ENCODE data around the gene ZNF516.
A peak's percentile ranks its signal among the peaks of the same experiment; 100 is the strongest.

Gene ZNF516

DNA sequence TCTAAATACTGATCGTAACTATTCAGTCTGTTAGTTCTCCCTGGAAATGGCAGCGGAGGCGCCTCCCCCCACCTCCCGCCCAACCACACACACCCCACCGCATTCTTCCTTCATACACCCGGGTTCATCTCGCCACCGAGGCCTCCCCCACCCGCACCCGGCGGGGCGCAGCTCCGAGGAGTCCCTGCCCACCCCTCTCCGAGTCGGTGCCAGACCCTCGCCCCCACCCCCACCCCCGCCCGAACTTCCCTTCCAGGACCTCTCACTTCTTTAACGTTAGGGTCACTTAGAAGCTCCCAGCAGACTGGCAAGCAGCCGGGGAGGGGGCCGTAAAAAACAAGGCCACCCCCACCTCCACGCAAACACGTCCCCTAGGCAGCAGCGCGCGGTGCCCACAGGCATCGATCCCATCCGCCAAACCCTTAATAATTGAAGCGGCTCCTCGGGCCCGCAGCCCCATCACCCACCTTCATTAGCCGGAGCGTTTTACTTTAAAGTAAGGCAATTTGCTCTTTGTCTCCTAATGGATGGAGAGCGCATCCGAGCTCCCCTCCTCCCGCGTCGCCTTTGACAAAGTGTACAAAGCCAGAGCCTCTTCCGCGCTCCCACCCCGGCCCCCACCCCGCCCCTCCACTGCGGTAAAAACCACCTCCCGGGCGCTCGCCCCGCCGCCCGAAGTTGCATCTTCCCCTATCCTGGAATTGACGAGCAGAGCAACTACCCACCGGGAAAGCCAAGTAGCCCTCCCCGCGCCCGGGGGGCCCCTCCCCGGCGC is 624 bp downstream of the ZNF516 start:
- Histone ChIP-seq H3K4me3 (ENCODE audit: low read length) (peak overlapping the region; percentile 95), H3K27me3 (ENCODE audit: insufficient read depth, low read length) (peaks cover 69% of the 10 kb centered on the region), H3K9ac (ENCODE audit: low read depth, low read length) (peak overlapping the region; percentile 70; the same call in 1 of the 2 replicates), H3K36me3 (ENCODE audit: insufficient read depth, low read depth, low read length) (no peaks in the 10 kb centered on the region), H3K27ac (ENCODE audit: low read length) (no peak overlapping the region), H3K9me3 (ENCODE audit: insufficient read depth, low read depth, low read length) (no peaks in the 10 kb centered on the region), H3K4me1 (ENCODE audit: insufficient read depth, low read length) (no peaks in the 10 kb centered on the region; the same call in none of the 2 replicates)

DNA sequence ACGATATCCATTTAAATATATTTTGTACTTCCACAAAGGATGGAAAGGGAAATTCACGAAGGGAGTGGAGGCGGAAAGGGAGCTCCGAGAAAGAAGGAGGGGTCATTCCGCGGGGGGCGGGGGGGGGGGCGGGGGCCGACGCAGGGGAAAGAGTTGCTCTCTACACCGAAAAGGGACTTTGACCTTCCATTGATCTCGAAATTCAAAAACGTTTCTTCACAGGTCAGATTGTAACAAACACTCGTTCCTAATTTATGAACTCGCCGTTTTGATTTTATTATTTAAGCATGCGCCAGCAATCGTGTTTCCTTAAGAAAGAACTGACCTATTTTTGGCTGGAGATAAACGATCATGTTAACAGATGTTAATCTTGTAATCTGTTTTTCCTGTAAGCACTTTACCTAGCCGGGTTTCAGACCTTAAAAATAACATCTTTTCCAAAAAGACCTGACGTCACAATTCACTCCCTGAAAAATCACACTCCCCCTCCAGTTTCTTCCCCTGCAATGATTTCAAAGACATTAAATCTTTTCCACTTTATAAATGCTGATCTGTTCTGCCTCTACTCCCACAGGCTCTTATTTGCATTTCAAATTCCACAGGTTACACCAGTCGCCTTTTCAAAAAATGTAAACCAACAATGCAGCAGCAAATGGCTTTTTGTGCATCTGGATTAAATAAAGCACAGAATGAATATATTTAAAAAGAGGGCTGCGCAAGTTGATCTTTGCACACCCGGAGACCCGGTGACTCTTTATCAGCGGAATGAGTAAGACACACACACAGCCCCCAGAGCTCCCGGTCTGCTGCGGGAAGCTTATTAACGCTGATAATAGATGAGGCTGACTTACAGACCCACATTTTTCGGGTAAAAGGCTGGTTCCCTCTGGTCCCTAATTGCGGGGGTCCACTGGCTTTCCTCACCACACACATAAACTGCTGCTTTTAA is 1.6 kb downstream of the ZNF516 start:
- H3K27me3 ChIP-seq (ENCODE audit: insufficient read depth, low read length), result peaks cover 72% of the 10 kb centered on the region
- no peaks in the 10 kb centered on the region for H3K36me3 ChIP-seq (ENCODE audit: insufficient read depth, low read depth, low read length)
- H3K9ac ChIP-seq (ENCODE audit: low read depth, low read length), result peak overlapping the region; percentile 70; the same call in 1 of the 2 replicates
- H3K4me3 ChIP-seq (ENCODE audit: low read length), result peak overlapping the region; percentile 95
- no peaks in the 10 kb centered on the region; the same call in none of the 2 replicates for H3K4me1 ChIP-seq (ENCODE audit: insufficient read depth, low read length)
- no peaks in the 10 kb centered on the region for H3K9me3 ChIP-seq (ENCODE audit: insufficient read depth, low read depth, low read length)
- no peak overlapping the region for H3K27ac ChIP-seq (ENCODE audit: low read length)

DNA sequence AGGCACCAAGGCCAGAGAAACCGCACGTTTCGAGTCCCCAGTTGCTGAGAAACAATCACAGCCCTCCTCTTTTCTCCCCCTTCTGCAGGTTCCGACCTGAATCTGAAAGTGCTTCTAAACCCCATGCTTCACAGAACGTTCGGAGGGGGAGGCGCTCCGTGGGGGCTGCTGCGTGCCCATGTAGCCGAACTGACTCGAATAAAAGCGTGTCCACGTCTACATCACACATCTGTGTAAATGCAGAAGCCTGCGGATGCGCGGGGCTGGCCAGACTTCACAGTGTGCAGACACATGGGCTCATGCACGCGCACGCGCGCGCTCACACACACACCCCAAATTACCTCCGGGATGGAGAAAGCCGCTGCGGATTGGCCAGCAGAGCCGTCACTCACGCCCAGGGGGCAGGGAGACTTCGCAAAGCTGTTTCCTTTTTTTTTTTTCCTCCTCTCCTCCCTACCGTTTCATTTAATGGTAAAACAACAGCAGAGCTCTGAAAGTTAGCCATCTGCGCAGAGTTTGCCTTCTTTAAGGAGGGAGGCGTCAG is 2.3 kb downstream of the ZNF516 start:
- H3K27me3 ChIP-seq (ENCODE audit: insufficient read depth, low read length), result peaks cover 72% of the 10 kb centered on the region
- H3K4me1 ChIP-seq (ENCODE audit: insufficient read depth, low read length), result peaks cover 3% of the 10 kb centered on the region
- H3K9me3 ChIP-seq (ENCODE audit: insufficient read depth, low read depth, low read length), result no peaks in the 10 kb centered on the region
- H3K4me3 ChIP-seq (ENCODE audit: low read length), result peak overlapping the region; percentile 95
- H3K9ac ChIP-seq (ENCODE audit: low read depth, low read length), result peak overlapping the region; percentile 70; the same call in 1 of the 2 replicates
- no peaks in the 10 kb centered on the region for H3K36me3 ChIP-seq (ENCODE audit: insufficient read depth, low read depth, low read length)
- no peak overlapping the region for H3K27ac ChIP-seq (ENCODE audit: low read length)

DNA sequence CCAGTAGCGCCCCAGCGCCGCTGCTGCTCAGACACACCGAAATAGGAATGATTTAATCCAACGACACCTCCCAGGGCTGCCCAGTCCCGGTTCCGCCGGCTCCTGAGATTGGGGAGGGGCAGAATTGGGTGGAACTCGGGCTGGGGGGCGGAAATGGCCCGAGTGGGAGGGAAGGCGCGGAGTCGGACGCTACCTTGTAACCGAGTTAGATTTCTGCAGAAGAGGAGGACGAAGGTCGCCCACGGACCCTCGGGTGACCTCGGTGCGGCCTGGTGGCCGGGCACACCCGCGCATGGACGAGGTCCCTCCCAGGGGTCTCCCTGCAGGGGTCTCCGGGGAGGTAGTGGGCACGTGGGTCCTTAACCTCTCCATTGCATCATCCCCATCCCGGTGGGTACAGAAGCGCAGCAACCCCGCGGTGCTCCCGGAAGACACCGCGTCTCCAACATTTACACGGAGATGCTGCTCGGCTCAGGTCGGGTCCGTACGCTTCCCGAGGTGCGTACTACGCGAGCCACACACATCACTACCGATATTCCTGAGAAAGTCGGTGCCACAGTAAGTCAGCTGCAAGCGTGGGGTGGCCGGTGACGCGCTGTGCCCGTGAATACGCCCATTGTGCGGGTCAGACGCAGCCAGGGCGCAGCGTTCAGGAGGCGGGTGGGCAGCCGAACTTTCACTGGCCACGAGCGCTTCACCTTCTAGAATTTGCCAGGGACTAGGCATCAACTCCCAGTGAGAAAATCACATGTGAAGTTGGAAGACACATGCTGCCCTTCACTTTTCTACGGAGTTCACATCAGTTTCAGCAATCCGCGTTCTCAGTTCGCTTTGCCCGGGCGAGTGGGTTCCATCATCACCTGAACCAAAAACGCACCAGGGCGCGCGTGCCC is 3.0 kb downstream of the ZNF516 start:
- Histone ChIP-seq H3K4me1 (ENCODE audit: insufficient read depth, low read length) (peaks cover 6% of the 10 kb centered on the region), H3K36me3 (ENCODE audit: insufficient read depth, low read depth, low read length) (no peaks in the 10 kb centered on the region), H3K9me3 (ENCODE audit: insufficient read depth, low read depth, low read length) (no peaks in the 10 kb centered on the region), H3K9ac (ENCODE audit: low read depth, low read length) (peak overlapping the region; percentile 65; the same call in 1 of the 2 replicates), H3K27ac (ENCODE audit: low read length) (no peak overlapping the region), H3K4me3 (ENCODE audit: low read length) (peak overlapping the region; percentile 95), H3K27me3 (ENCODE audit: insufficient read depth, low read length) (peaks cover 67% of the 10 kb centered on the region)

DNA sequence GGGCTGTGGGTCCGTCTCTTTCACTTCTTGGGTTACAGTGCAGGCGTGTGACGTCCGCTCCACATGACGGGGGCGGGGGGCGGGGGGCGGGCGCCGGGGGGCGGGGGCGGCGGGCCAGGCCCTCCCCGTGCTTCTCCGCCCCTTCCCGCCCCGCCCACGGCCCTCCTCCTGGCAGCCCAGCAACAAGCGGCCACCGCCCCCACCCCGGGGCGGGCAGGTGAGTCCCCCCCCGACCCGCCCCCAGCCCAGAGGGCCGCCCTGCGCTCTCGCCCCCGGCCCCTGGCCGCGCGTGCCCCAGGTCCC is 3.6 kb downstream of the ZNF516 start:
- Histone ChIP-seq H3K36me3 (ENCODE audit: insufficient read depth, low read depth, low read length) (no peaks in the 10 kb centered on the region), H3K27me3 (ENCODE audit: insufficient read depth, low read length) (peaks cover 61% of the 10 kb centered on the region), H3K9me3 (ENCODE audit: insufficient read depth, low read depth, low read length) (no peaks in the 10 kb centered on the region), H3K4me1 (ENCODE audit: insufficient read depth, low read length) (peaks cover 11% of the 10 kb centered on the region), H3K27ac (ENCODE audit: low read length) (no peak overlapping the region), H3K4me3 (ENCODE audit: low read length) (peak overlapping the region; percentile 95; the same call in 1 of the 2 replicates), H3K9ac (ENCODE audit: low read depth, low read length) (no peak overlapping the region; the same call in 1 of the 2 replicates)

DNA sequence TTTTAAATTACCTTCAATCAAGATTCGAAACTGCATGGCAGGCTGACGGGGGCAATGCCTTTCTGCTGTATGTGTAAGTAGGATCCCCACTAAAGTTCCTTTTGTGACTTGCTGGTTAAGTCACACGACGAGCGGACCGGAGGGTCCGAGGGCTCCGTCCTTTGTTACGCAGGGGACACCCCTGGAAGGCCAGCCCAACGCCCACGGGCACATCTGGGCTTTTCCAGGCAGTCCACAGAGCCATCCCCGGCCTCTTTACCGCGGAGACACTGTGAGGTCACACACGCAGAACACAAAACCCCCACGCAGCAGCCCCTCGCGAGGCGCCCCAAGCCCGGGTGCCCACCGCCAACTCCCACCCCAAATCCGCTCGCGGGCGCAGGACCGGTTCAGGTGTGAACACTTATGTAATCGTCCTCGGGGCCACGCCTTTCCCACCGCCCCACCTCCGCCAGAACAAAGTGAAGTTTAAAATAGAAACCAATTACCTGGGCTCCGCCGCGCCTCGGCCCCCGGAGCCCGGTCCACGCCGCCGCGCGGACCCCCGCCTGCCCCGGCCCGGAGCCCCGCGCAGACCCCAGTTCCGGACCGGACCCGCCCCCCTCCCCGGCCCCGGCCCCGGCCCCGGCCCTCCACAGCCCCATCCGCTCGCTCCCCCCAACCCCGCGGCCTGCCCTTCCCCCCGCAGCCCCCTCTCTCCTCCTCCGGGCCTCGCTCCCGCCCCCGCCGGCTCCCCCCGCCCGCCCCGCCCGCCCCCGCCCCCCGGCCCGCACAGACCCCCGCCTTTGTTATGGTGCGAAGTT is 4.2 kb downstream of the ZNF516 start:
- peaks cover 11% of the 10 kb centered on the region for H3K4me1 ChIP-seq (ENCODE audit: insufficient read depth, low read length)
- H3K9me3 ChIP-seq (ENCODE audit: insufficient read depth, low read depth, low read length), result no peaks in the 10 kb centered on the region
- peaks cover 61% of the 10 kb centered on the region for H3K27me3 ChIP-seq (ENCODE audit: insufficient read depth, low read length)
- peak overlapping the region; percentile 73 for H3K9ac ChIP-seq (ENCODE audit: low read depth, low read length)
- no peak overlapping the region for H3K27ac ChIP-seq (ENCODE audit: low read length)
- H3K4me3 ChIP-seq (ENCODE audit: low read length), result peak overlapping the region; percentile 85
- no peaks in the 10 kb centered on the region for H3K36me3 ChIP-seq (ENCODE audit: insufficient read depth, low read depth, low read length)

DNA sequence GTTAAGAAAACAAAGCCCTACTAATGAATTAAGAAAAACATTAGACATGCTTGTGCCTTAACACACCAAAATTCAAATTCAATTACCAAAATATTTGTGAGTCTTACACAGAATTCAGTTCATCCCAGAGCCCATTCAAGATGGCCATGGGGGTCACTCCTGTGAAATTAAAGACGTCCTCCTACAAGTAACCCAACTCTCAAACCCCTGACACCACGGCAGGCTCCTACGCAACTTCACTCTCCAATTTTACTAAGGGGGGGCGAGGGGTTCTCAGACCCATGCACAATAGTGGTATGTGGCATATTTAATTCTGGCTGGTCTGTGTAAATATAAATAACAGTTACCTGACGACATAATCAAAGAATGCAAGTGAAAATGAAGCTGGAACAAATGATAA is 5.0 kb downstream of the ZNF516 start:
- H3K9me3 ChIP-seq (ENCODE audit: insufficient read depth, low read depth, low read length), result no peaks in the 10 kb centered on the region
- H3K27ac ChIP-seq (ENCODE audit: low read length), result no peak overlapping the region
- peak overlapping the region; percentile 85 for H3K4me3 ChIP-seq (ENCODE audit: low read length)
- no peaks in the 10 kb centered on the region for H3K36me3 ChIP-seq (ENCODE audit: insufficient read depth, low read depth, low read length)
- H3K4me1 ChIP-seq (ENCODE audit: insufficient read depth, low read length), result peaks cover 14% of the 10 kb centered on the region
- H3K9ac ChIP-seq (ENCODE audit: low read depth, low read length), result peak overlapping the region; percentile 73; the same call in 1 of the 2 replicates
- peaks cover 55% of the 10 kb centered on the region for H3K27me3 ChIP-seq (ENCODE audit: insufficient read depth, low read length)

DNA sequence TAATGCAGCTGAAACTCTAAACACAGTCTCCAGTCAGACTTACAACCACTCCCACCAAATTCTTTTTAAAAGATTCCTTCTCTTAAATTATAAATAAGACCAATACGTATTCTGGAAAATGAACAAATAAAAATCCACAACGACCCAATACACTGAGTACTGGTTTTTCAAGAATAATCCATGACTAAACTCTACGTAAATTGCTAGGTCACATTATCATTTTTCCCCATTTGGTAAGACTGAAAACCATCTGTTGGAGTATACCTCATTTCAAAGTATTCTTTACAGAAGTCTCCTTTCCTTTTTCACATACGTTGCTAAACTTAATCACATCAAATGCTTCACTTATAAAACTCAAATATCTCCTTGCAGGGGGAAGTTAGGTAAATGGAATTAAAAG is 6.0 kb downstream of the ZNF516 start:
- Histone ChIP-seq H3K4me3 (ENCODE audit: low read length) (no peak overlapping the region; the same call in 1 of the 2 replicates), H3K27ac (ENCODE audit: low read length) (no peak overlapping the region)

DNA sequence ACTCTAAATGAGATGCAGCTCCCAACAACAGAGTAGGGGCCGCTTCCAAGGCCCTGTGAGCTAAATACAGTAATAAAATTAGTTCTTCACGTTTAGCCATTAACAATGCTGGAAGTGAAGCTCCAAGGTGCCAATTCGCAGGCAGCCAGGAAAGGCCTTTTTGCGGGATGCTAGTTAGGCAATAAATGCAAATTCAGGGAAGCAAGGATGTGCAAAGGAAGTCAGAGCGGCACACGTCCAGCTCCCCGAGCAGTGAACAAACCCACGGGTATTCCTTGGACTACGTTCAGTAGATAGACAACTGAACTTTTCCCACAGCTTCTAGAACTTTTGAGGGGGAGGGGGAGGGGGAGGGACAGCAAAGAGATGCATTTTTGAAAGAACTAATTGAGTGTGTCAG is 6.9 kb downstream of the ZNF516 start:
- no peak overlapping the region for H3K9ac ChIP-seq (ENCODE audit: low read depth, low read length)
- H3K4me3 ChIP-seq (ENCODE audit: low read length), result peak overlapping the region; percentile 46; the same call in 1 of the 2 replicates
- H3K9me3 ChIP-seq (ENCODE audit: insufficient read depth, low read depth, low read length), result no peaks in the 10 kb centered on the region
- peaks cover 17% of the 10 kb centered on the region for H3K4me1 ChIP-seq (ENCODE audit: insufficient read depth, low read length)
- H3K36me3 ChIP-seq (ENCODE audit: insufficient read depth, low read depth, low read length), result no peaks in the 10 kb centered on the region
- H3K27me3 ChIP-seq (ENCODE audit: insufficient read depth, low read length), result peaks cover 45% of the 10 kb centered on the region
- no peak overlapping the region for H3K27ac ChIP-seq (ENCODE audit: low read length)

More for the DNA sequence above, 6.0 kb downstream of the ZNF516 start:
- Histone ChIP-seq H3K4me1 (ENCODE audit: insufficient read depth, low read length) (peaks cover 17% of the 10 kb centered on the region), H3K27me3 (ENCODE audit: insufficient read depth, low read length) (peaks cover 54% of the 10 kb centered on the region), H3K36me3 (ENCODE audit: insufficient read depth, low read depth, low read length) (no peaks in the 10 kb centered on the region), H3K9me3 (ENCODE audit: insufficient read depth, low read depth, low read length) (no peaks in the 10 kb centered on the region), H3K9ac (ENCODE audit: low read depth, low read length) (no peak overlapping the region)

DNA sequence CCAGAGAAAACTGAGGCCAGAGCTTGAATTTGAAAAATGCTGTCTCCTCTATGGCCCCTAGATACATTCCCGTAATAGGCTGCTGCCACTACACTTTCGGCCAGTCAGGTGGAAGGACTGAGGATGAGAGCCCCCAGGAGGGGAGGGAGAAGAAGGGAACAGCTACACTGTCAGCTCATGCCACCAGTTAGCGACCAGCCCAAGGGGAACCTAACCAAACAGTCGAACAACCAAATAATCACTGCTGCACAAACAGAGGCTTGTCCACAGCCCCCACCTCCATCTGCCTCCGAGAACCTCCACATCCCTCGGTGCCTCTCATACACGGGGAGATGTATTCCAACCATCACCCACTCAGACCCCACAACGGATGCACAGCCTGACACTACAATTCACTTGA is 7.3 kb downstream of the ZNF516 start:
- no peaks in the 10 kb centered on the region for H3K9me3 ChIP-seq (ENCODE audit: insufficient read depth, low read depth, low read length)
- peaks cover 17% of the 10 kb centered on the region for H3K4me1 ChIP-seq (ENCODE audit: insufficient read depth, low read length)
- H3K27me3 ChIP-seq (ENCODE audit: insufficient read depth, low read length), result peaks cover 45% of the 10 kb centered on the region
- H3K9ac ChIP-seq (ENCODE audit: low read depth, low read length), result no peak overlapping the region
- no peak overlapping the region for H3K27ac ChIP-seq (ENCODE audit: low read length)
- H3K36me3 ChIP-seq (ENCODE audit: insufficient read depth, low read depth, low read length), result no peaks in the 10 kb centered on the region
- peak overlapping the region; percentile 46; the same call in 1 of the 2 replicates for H3K4me3 ChIP-seq (ENCODE audit: low read length)
